Ovary (tissue), 9 donors: ENCODE data around the gene NEDD4L. TPM values are rescaled to one million over a fixed set of nuclear protein-coding genes. Genes with fewer than 3 reads are reported as not detected.

Experiments used
- DNase-seq, 5 donors: peaks; one replicate each; pipeline ENCODE4 v3.0.0-alpha.2; 2019 to 2020
- H3K27ac ChIP-seq, 2 donors: fragments of 200-600 bp; one replicate each; pipeline versions ENCODE4 v1.5.1 to v1.8.0; 2019 to 2022
- H3K27me3 ChIP-seq: fragments of 200-600 bp; one replicate; pipeline ENCODE4 v1.8.0; 2022
- H3K36me3 ChIP-seq: fragments of 200-600 bp; sonication (generic); one replicate; pipeline ENCODE4 v1.5.1; 2019
- H3K4me1 ChIP-seq: one replicate; pipeline ENCODE4 v1.8.1; 2013; ENCODE audit warnings: mild to moderate bottlenecking, moderate library complexity; ENCODE audit not compliant: insufficient read depth
- H3K4me3 ChIP-seq: fragments of 200-600 bp; sonication (generic); one replicate; pipeline ENCODE4 v1.5.1; 2017
- H3K9me3 ChIP-seq, 2 donors: fragments of 200-600 bp in 1 of 2; sonication (generic) in 1 of 2; one replicate each; pipeline versions ENCODE4 v1.5.1 to v1.8.1; 2013 to 2019; ENCODE audit warnings: mild to moderate bottlenecking in 1 of 2, moderate library complexity in 1 of 2
- CTCF ChIP-seq, 3 donors: fragments of 450-650 bp in 2 of 3; fragments of 200-600 bp in 1 of 3; IDR thresholded peaks; one replicate each; pipeline versions ENCODE4 v1.5.1 to v1.8.0; 2016 to 2022; ENCODE audit warnings: antibody characterized with exemption in 3 of 3, mild to moderate bottlenecking in 1 of 3
- EP300 ChIP-seq: sonication (generic); formaldehyde crosslinking; IDR thresholded peaks from one replicate; pipeline ENCODE4 v1.6.1; 2017; ENCODE audit warnings: antibody characterized with exemption
- POLR2A ChIP-seq: fragments of 450-650 bp; IDR thresholded peaks from one replicate; pipeline ENCODE4 v1.6.1; 2017; ENCODE audit warnings: antibody characterized with exemption, mild to moderate bottlenecking, moderate library complexity
- WGBS, 3 donors: extraction: QIAGEN DNeasy Blood & Tissue Kit in 1 of 3; methylation state at CpG; one replicate each; pipeline versions ENCODE4 v1.1.5 to v1.1.7; 2013 to 2017; 5-methylcytosine and 5-hydroxymethylcytosine counted together
- intact Hi-C, 4 donors: fragments of 100-400 bp; cut with DNase I; formaldehyde crosslinking; loops; one replicate each; pipeline versions ENCODE4 v1.11.0 to v1.15.1; 2022 to 2023
- polyA plus RNA-seq, 2 donors: library from polyadenylated mRNA; stranded (reverse); fragments of 200-250 nt in 1 of 2; fragments of 350-450 nt in 1 of 2; fragmentation: Illumina TruSeq in 1 of 2; extraction: RNeasy Lipid Tissue Mini Kit (QIAGEN cat#74804) in 1 of 2; gene quantifications; one replicate each; pipeline ENCODE4 v1.2.3, GENCODE V29; 2013 to 2014
- total RNA-seq, 7 donors: library from RNA; depleted of rRNA in 2 of 7; stranded (reverse); fragments of >200 nt in 2 of 7; fragmentation: NEBNext Ultra II Directional in 3 of 7; extraction: Animal tissue kit (Norgen Biotek cat#: 25700) in 3 of 7; gene quantifications; one replicate each; pipeline versions ENCODE4 v1.1.0 to v1.2.4, GENCODE V29; 2016 to 2023
- donor health status: DM: no; HTN: no; CAD: no; lungs with moderate emphysema.
- donor health status: DM: no; HTN: no; CAD: no.
- donor health status: Bipolar disorder and iron deficiency.
- donor health status: DM: yes; HTN: yes; CAD: no.
- donor health status: DM: no; HTN: no; CAD: no.
- donor health status: DM: yes; HTN: yes; CAD: no.

The NEDD4L gene
- total and polyA plus RNA-seq, 9 donors, result 11.0 to 75.2 (median 18.2) TPM

GRCh38 chr18:58095222-58095621, 51.2 kb downstream of the NEDD4L start:
- no peak for TF ChIP-seq POLR2A
- 72 to 76% (median 74%) methylated on average over 8 of the region's 8 CpGs for WGBS, 3 donors
- Histone ChIP-seq H3K36me3 (no peaks in the 10 kb centered on the region), H3K9me3 (no peaks in the 10 kb centered on the region), H3K4me3 (no peak overlapping the region), H3K4me1 (peaks cover 16% of the 10 kb centered on the region), H3K27me3 (no peaks in the 10 kb centered on the region), H3K27ac (no peak overlapping the region)
- intact Hi-C loops, result no loop called here
- DNase-seq, result no peak

GRCh38 chr18:58095655-58096054, 51.6 kb downstream of the NEDD4L start:
- no peaks in the 10 kb centered on the region for H3K27me3 ChIP-seq
- no peaks in the 10 kb centered on the region for H3K9me3 ChIP-seq
- 17 to 42% (median 37%) methylated on average over 2 of the region's 2 CpGs for WGBS, 3 donors
- intact Hi-C loops, result no loop called here
- DNase-seq, result peak in 2 of 5 donors; percentile 26 to 53
- H3K4me3 ChIP-seq, result no peak overlapping the region
- peak overlapping the region in 1 of 2 donors; percentile 33 for H3K27ac ChIP-seq
- peaks cover 16% of the 10 kb centered on the region for H3K4me1 ChIP-seq
- no peak for TF ChIP-seq CTCF (IDR thresholded peaks at IDR 0.05)
- no peak for TF ChIP-seq POLR2A
- TF ChIP-seq EP300, result no peak
- no peaks in the 10 kb centered on the region for H3K36me3 ChIP-seq

- Histone ChIP-seq H3K4me3 (no peak overlapping the region), H3K4me1 (peaks cover 16% of the 10 kb centered on the region), H3K27ac (no peak overlapping the region), H3K36me3 (no peaks in the 10 kb centered on the region), H3K9me3 (no peaks in the 10 kb centered on the region), H3K27me3 (no peaks in the 10 kb centered on the region)
- intact Hi-C loops, result no loop called here
- no peak for DNase-seq
- WGBS, 3 donors, result 88 to 97% (median 90%) methylated on average over 1 of the region's 1 CpG
- TF ChIP-seq CTCF (IDR thresholded peaks at IDR 0.05) (no peak), POLR2A (no peak), EP300 (no peak)
Observed at GRCh38 chr18:58096658-58097057, 52.6 kb downstream of the NEDD4L start.

- 57 to 68% (median 65%) methylated on average over 8 of the region's 8 CpGs for WGBS, 3 donors
- no peak overlapping the region for H3K4me3 ChIP-seq
- peaks cover 17% of the 10 kb centered on the region for H3K4me1 ChIP-seq
- TF ChIP-seq EP300 (no peak), POLR2A (no peak), CTCF (IDR thresholded peaks at IDR 0.05) (no peak)
- H3K27me3 ChIP-seq, result no peaks in the 10 kb centered on the region
- intact Hi-C loops, result no loop called here
- H3K9me3 ChIP-seq, result no peaks in the 10 kb centered on the region
- no peak for DNase-seq
- H3K36me3 ChIP-seq, result no peaks in the 10 kb centered on the region
- no peak overlapping the region for H3K27ac ChIP-seq
Observed at GRCh38 chr18:58097121-58097906, 53.3 kb downstream of the NEDD4L start.

- Histone ChIP-seq H3K4me3 (no peak overlapping the region), H3K36me3 (no peaks in the 10 kb centered on the region), H3K27me3 (no peaks in the 10 kb centered on the region), H3K9me3 (no peaks in the 10 kb centered on the region), H3K4me1 (peaks cover 17% of the 10 kb centered on the region), H3K27ac (no peak overlapping the region)
- intact Hi-C loops, result no loop called here
- TF ChIP-seq CTCF (IDR thresholded peaks at IDR 0.05), result no peak
- DNase-seq, result no peak
- 52 to 83% (median 77%) methylated on average over 5 of the region's 5 CpGs for WGBS, 3 donors
Observed at GRCh38 chr18:58097907-58098166, 53.8 kb downstream of the NEDD4L start.
